ENCODE results near the gene SCUBE3. TPM values are rescaled to one million over a fixed set of nuclear protein-coding genes. Genes with fewer than 3 reads are reported as not detected.

SCUBE3 gene
- total RNA-seq, 2 donors from 2014 or later: 0.09 to 0.67 TPM

GRCh38 chr6:35230498-35230897 is 16.7 kb downstream of the SCUBE3 start:
- DNase-seq (no peak), ATAC-seq (no peak)
- intact Hi-C loops (cut with DNase I, micrococcal nuclease): loop anchor here in 1 of 2 donors (10.0 kb wide), 1 partner anchor 86 kb away; the partner anchor contains the start of gene TCP11

GRCh38 chr6:35230950-35231349 is 17.2 kb downstream of the SCUBE3 start:
- DNase-seq (peak; percentile 15 to 59), ATAC-seq (no peak)
- intact Hi-C loops (cut with DNase I, micrococcal nuclease): loop anchor here in 1 of 2 donors (10.0 kb wide), 1 partner anchor 86 kb away; the partner anchor contains the start of gene TCP11

- ATAC-seq (no peak), DNase-seq (no peak)
- intact Hi-C loops (cut with DNase I, micrococcal nuclease): loop anchor here in 1 of 2 donors (10.0 kb wide), 1 partner anchor 87 kb away; the partner anchor contains the start of gene TCP11
These were observed 17.8 kb downstream of the SCUBE3 start for GRCh38 chr6:35231563-35231962.

GRCh38 chr6:35234901-35235300 is 21.1 kb downstream of the SCUBE3 start:
- ATAC-seq: no peak

GRCh38 chr6:35236223-35236622 is 22.5 kb downstream of the SCUBE3 start:
- DNase-seq: no peak
- no peak for ATAC-seq
- intact Hi-C loops (cut with DNase I, micrococcal nuclease): loop anchor here in 1 of 2 donors (10.0 kb wide), 1 partner anchor 91 kb away; the partner anchor contains the start of gene TCP11

More at GRCh38 chr6:35234901-35235300, 21.1 kb downstream of the SCUBE3 start:
- DNase-seq: no peak
- intact Hi-C loops (cut with DNase I, micrococcal nuclease): loop anchor here in 1 of 2 donors (10.0 kb wide), 1 partner anchor 90 kb away; the partner anchor contains the start of gene TCP11

- DNase-seq: no peak
- ATAC-seq: no peak
- intact Hi-C loops (cut with DNase I, micrococcal nuclease): loop anchor here in 1 of 2 donors (10.0 kb wide), 1 partner anchor 93 kb away; the partner anchor contains the start of gene TCP11
These were observed 23.7 kb downstream of the SCUBE3 start for GRCh38 chr6:35237476-35237875.

GRCh38 chr6:35238843-35239289 is 25.1 kb downstream of the SCUBE3 start:
- DNase-seq (peak in 1 of 2 donors; percentile 64), ATAC-seq (no peak)
- intact Hi-C loops (cut with DNase I, micrococcal nuclease): loop anchor here in 1 of 2 donors (10.0 kb wide), 1 partner anchor 94 kb away; the partner anchor contains the start of gene TCP11

GRCh38 chr6:35239581-35239980 is 25.8 kb downstream of the SCUBE3 start:
- no peak for DNase-seq
- intact Hi-C loops (cut with DNase I, micrococcal nuclease): loop anchor here in 1 of 2 donors (10.0 kb wide), 1 partner anchor 95 kb away; the partner anchor contains the start of gene TCP11

GRCh38 chr6:35240838-35241801 is 27.4 kb downstream of the SCUBE3 start:
- ATAC-seq (peak; percentile 93), DNase-seq (peak; percentile 49 to 79)
- intact Hi-C loops (cut with DNase I, micrococcal nuclease): loop anchor here in 1 of 2 donors (1.0 kb wide), 1 partner anchor 99 kb away; no protein-coding TSS in a partner anchor

More at GRCh38 chr6:35239581-35239980, 25.8 kb downstream of the SCUBE3 start:
- no peak for ATAC-seq

GRCh38 chr6:35242486-35242885 is 28.7 kb downstream of the SCUBE3 start:
- intact Hi-C loops (cut with DNase I, micrococcal nuclease): no loop called here
- ATAC-seq (no peak), DNase-seq (no peak)

- intact Hi-C loops (cut with DNase I, micrococcal nuclease): no loop called here
These were observed 29.1 kb downstream of the SCUBE3 start for GRCh38 chr6:35242906-35243305.

GRCh38 chr6:35243386-35243958 is 29.7 kb downstream of the SCUBE3 start:
- intact Hi-C loops (cut with DNase I, micrococcal nuclease): no loop called here
- ATAC-seq (no peak), DNase-seq (no peak)

More at GRCh38 chr6:35242906-35243305, 29.1 kb downstream of the SCUBE3 start:
- DNase-seq (no peak), ATAC-seq (no peak)

GRCh38 chr6:35244551-35244950 is 30.8 kb downstream of the SCUBE3 start:
- ATAC-seq (no peak), DNase-seq (no peak)
- intact Hi-C loops (cut with DNase I, micrococcal nuclease): no loop called here

GRCh38 chr6:35247642-35248231 is 34.0 kb downstream of the SCUBE3 start:
- ATAC-seq (no peak), DNase-seq (no peak)
- intact Hi-C loops (cut with DNase I, micrococcal nuclease): no loop called here

- intact Hi-C loops (cut with DNase I, micrococcal nuclease): no loop called here
- no peak for DNase-seq
- no peak for ATAC-seq
These were observed 34.5 kb downstream of the SCUBE3 start for GRCh38 chr6:35248300-35248699.

GRCh38 chr6:35248965-35249364 is 35.2 kb downstream of the SCUBE3 start:
- intact Hi-C loops (cut with DNase I, micrococcal nuclease): no loop called here
- ATAC-seq: no peak
- DNase-seq: no peak

- ATAC-seq (no peak), DNase-seq (no peak)
- intact Hi-C loops (cut with DNase I, micrococcal nuclease): no loop called here
These were observed 38.2 kb downstream of the SCUBE3 start for GRCh38 chr6:35251949-35252348.

GRCh38 chr6:35253249-35253648 is 39.5 kb downstream of the SCUBE3 start:
- ATAC-seq (no peak), DNase-seq (no peak)
- intact Hi-C loops (cut with DNase I, micrococcal nuclease): no loop called here

GRCh38 chr6:35258336-35258735 is 44.6 kb downstream of the SCUBE3 start:
- no peak for DNase-seq
- no peak for ATAC-seq
- intact Hi-C loops (cut with DNase I, micrococcal nuclease): no loop called here

All from left colon (tissue), 2 donors.